ENCODE results near the gene PRM2.

Gene PRM2

DNA sequence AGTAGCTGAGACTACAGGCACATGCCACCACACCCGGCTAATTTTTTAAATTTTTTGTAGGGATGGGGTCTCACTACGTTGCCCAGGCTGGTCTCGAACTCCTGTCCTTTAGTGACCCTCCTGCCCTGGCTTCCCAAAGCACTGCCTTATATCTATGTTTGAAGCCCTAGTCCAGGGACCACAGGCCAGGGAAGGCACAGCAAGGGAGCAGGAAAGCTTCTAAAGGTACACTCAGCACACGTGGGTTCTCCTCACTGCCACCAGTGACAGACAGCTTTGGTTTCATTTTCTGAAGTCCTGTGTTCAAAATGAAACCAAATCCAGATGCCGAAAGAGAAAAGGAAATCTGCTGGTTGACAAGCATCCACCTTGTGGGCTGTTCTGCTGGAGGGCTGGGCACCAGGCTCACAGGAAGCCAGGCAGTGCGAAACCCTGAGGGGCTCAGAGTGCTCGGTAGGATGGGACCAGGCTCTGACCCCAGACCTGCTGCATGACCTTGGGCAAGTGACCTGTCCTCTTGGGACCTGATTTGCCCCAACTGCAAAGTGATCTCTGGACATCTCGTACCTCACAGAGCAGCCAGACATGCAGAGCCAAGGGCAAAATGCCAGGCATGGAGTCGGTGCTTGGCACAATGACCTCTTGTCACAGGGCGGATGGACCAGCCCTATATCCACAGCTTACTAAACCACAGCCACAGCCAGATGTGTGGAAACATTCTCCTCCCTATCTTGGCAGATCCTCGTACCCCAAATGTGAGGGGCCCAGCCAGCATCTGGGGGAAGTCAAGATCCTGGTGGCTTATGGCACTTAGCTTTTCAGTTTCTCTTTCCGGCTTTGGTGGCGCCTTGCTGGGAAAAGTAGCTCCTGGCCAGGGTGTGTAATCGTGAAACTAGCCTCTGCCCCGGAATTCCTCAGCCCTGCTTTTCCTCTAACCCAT, 17.5 kb downstream of the PRM2 start:
- no peak for DNase-seq

DNA sequence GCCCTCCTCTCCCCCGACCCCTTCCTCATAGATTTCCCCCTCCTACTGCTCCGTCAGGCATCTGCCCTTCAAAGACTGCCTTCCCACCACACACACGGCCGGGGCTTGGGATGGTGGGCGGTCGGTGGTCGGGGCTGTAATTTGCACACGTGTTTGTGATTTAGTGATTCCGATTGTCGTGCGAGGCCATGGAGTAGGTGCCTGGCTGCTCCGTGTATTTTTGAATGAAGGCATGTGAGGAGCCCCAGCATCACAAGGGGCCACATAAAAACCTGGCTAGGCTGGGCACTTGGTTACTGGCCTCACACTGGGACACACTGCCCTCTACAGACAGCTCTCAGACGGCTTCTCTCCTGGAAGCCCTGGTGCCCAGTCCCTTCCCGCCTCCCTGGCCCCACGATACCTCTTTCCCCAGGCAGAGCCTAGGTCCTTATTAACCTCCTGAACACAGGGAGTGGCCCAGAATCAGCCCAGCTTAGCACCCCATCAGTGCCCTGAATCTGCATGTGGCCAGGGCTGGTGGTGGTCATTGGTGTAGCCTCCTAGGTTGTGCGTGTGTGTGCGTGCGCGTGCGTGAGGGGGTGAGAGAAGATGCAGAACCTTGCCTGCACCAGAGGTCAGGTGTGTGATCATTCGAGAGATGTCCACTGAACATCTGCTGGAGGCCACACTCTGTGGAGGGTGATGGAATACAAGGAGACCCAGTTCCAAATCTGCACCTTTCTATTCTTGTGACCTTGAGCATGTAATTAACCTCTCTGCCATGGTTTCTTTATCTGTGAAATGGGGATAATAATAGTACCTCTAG, 18.9 kb downstream of the PRM2 start:
- peak; percentile 74 for DNase-seq

GRCh38 chr16:11256661-11257130, 19.6 kb downstream of the PRM2 start:
- no peak for DNase-seq

- DNase-seq: peak; percentile 69
These were observed 20.3 kb downstream of the PRM2 start, which contains the start of gene SOCS1 for GRCh38 chr16:11255737-11256660. TSS of gene SOCS1 (minus strand) at chr16:11256204. CDS start at chr16:11255478, 726 bp downstream.

- peak; percentile 31 for DNase-seq
These were observed 21.2 kb downstream of the PRM2 start for GRCh38 chr16:11254913-11255736.

DNA sequence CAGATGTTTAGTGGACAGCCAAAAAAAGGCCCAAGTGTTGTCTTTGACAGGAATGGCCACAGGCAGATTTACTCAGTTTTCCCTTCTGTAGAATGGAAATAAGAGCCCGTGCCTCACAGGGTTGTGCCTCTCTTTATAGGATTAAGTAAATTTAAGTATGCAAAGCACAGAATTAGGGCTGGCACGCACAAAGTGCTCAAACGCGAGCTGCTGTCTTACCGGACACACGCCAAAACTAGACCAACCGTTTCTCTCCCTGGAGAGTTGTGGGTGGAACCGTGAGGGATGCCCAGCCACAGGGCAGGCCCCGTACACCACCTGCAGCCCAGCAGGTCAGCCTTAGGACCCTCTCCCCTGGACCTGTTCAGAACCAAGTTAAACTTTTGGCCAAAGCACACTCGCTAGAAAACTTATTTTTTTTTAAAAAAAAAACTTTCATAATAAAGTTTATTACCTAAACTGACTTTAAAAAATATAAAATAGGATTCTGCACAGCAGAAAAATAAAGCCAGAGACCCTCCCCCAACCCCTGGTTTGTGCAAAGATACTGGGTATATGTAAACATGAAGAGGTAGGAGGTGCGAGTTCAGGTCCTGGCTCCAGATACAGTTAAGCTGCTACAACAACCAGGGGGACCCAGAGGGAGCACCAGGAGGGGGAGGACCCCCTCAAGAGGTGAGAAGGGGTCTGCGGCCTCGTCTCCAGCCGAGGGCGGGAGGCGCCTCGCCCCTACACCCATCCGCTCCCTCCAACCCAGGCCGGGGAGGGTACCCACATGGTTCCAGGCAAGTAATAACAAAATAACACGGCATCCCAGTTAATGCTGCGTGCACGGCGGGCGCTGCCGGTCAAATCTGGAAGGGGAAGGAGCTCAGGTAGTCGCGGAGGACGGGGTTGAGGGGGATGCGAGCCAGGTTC, 22.0 kb downstream of the PRM2 start:
- no peak for DNase-seq

DNA sequence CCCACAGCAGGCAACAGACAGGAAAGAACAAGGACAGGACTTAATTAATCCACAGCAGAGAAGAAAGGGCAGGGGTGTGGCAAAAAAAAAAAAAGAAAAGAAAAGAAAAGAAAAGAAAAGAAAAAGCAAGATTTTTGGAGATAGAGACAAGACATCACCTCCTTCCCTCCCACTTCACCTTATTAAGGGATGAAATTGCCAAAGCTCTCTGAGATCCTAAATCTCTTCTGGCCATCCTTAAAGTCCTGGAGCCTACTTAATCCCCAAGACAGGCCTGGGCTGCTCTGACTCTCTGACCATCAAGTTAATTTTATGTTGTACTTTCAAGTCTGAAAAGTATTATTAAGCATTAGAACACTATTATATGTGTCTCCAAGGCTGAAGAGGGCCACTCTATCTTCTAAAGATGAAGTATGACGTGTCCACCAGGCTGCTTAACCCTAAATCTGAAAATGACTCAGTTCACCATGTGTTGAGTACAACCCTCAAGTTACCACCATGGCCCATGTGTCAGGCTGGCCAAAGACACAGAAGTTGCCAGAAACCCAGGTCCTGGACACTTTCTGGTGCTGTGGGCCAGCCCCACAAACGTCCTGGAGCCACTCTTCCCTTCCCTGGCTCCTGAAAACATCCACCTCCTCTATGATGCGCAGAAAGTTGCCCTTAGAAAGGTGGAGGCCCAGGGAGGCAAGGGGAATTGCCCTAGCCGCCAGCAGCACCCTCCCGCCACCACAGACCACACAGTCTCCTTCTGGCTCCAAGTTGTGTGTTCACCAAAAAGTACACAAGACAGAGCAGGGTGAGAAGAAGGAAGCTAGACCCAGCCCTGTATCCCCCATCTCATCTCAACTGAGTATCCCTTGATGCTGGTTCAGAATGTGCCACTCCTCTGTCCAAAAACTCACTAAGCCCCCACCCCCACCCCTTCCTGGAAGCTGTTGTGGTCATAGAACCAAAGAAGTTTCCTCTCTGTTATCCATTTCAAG, 23.0 kb downstream of the PRM2 start:
- no peak for DNase-seq

- no peak for DNase-seq
These were observed 23.8 kb downstream of the PRM2 start for GRCh38 chr16:11252482-11252931.

DNA sequence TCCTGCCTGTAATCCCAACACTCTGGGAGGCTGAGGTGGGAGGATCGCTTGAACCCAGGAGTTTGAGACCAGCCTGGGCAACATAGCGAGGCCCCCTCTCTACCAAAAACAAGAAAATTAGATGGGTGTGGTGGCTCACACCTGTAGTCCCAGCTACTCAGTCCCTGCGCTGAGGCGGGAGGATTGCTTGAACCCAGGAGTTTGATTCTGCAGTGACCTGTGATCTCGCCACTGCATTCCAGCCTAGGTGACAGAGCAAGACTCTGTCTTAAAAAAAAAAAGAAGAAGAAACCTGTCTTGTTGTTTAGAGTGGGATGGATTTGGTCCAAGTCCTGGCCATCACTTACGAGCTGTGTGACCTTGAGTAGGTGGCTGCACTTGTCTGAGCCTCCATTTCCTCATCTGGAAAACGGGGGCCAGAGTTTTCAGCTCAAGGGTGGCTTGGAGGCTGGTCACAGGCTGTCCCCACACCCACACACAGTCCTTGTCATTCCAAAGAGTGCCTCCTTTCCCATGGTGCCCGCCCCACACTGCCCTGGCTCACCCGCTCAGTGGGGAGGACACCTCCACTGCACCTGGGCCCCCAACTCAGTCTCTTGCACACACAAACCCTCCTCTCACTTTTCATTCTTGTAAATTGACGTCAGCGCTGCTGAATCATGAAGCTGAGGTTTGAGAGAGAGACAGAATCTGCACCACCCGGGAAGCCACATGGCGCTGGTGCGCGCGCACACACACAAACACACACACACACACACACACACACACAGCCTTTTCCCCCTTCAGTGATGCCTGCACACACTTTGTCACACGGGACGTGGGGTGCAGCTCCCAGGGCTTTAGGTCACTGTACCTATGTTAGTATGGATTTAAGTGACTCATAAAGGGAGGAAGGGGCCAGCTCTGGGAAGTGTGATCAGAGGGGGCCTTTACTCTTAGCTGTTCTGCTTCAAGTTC, 24.5 kb downstream of the PRM2 start:
- no peak for DNase-seq

GRCh38 chr16:11250786-11251524, 25.3 kb downstream of the PRM2 start:
- DNase-seq: no peak

GRCh38 chr16:11250091-11250785, 26.0 kb downstream of the PRM2 start:
- DNase-seq: no peak

DNA sequence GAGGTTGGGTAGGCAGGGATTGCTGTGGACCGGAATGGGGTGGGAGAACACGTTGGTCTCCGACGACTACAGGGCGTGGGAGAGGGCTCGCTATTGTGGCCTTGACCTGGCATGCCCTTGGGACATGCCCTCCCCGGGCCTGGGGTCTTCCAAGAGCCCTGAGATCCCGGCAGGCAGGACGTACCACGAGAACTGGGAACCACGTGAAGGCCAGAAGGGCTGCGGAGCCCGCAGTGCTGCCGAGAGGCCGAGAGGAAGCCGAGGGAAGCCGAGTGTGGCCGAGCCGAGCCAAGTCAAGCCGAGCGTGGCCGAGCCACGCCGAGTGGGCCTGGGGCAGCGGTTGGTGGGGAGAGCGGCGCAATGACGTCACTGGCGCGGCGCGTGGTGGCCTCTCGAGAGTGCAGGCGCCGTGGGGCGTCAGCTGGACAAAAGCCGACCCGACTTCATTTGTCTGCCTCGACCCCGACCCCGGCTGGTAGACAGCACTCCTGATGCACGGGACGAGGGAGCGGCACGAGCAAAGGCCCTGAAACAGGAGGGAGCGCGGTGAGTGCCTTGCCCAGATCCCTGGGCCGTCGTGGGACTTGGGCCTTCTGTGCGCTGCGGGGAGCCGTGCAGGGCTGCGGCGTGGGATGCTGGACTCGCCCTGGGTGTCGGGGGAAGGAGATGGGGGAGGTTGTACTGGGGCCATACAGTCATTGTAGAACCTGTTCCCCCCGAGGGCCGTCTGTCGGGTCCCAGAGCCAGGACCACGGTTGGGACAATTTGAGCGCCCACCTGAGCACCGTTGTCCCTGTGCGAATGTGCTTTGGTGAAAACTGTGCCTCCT, 26.8 kb downstream of the PRM2 start:
- no peak for DNase-seq

- no peak for DNase-seq
These were observed 28.1 kb downstream of the PRM2 start for GRCh38 chr16:11248133-11248532.

GRCh38 chr16:11245988-11246387, 30.3 kb downstream of the PRM2 start:
- DNase-seq: no peak

DNA sequence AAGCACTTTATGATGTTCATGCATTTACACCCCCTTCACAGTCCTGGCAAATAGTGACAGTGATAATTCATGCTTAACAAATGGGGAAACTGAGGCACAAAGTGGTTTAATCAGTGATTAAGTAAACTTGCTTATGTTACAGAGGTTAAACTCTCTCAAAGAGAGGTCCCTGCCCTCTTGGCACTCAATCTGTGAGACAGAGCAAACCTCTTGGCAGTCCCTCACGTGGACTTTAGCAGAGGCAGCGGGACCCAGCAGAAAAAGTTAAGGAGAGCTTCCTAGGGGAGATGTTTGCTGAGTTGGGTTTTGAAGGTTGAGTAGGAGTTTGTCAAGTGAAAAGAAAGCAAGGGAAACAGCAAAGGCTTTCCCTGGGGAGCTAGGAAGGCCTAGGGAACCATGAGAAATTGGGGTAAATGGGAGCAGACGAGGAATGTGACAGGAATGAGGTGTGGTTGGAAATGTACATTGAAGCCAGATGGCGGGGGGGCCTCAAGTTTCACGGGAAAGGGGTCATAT, 31.0 kb downstream of the PRM2 start:
- no peak for DNase-seq

Measured in NCI-H1105 treated with DMSO at 0.1 percent for 48 hours (cell line).